GM12878 (cell line): ENCODE results near the gene KASH5. TPM values are rescaled to one million over a fixed set of nuclear protein-coding genes. Genes with fewer than 3 reads are reported as not detected.

Experiments used
- CBFB ChIP-seq: IDR thresholded peaks from 2 replicates; pipeline ENCODE4 v1.6.1; 2016; ENCODE audit warnings: antibody characterized with exemption, low read depth
- CREM ChIP-seq: IDR thresholded peaks from 2 replicates; pipeline ENCODE4 v1.6.1; 2014; ENCODE audit warnings: antibody characterized with exemption, low read depth
- FOXM1 ChIP-seq: IDR thresholded peaks from 2 replicates; pipeline ENCODE4 v1.6.1; 2012; ENCODE audit warnings: low read depth, mild to moderate bottlenecking, inconsistent platforms, low read length, moderate library complexity
- GABPA ChIP-seq: IDR thresholded peaks from 2 replicates; pipeline ENCODE4 v1.6.1; 2014; ENCODE audit warnings: antibody characterized with exemption, low read depth, mild to moderate bottlenecking, inconsistent platforms
- MEF2B ChIP-seq: fragments of 450-650 bp; IDR thresholded peaks from 2 replicates; pipeline ENCODE4 v1.6.1; 2018; ENCODE audit warnings: mild to moderate bottlenecking, moderate library complexity; ENCODE audit not compliant: partially characterized antibody, poor library complexity, severe bottlenecking
- MYB ChIP-seq: fragments of 150-350 bp; IDR thresholded peaks from 2 replicates; pipeline ENCODE4 v1.6.1; 2014; ENCODE audit warnings: mild to moderate bottlenecking, low read depth, low read length, borderline replicate concordance
- NRF1 ChIP-seq: conservative IDR thresholded peaks from 2 replicates; pipeline ENCODE4 v1.6.1; 2011; ENCODE audit warnings: mild to moderate bottlenecking, low read depth, low read length, improper control_type of control experiment
- PAX5 ChIP-seq: IDR thresholded peaks from 2 replicates; pipeline ENCODE4 v1.6.1; 2011; ENCODE audit warnings: low read depth, low read length, borderline replicate concordance
- POLR2AphosphoS5 ChIP-seq: IDR thresholded peaks from 2 replicates; pipeline ENCODE4 v1.6.1; 2011; ENCODE audit warnings: mild to moderate bottlenecking, low read length, inconsistent platforms
- RBBP5 ChIP-seq: fragments of 200-600 bp; sonication (generic); conservative IDR thresholded peaks from 2 replicates; pipeline ENCODE4 v1.6.1; 2016
- SMAD5 ChIP-seq: IDR thresholded peaks from 2 replicates; pipeline ENCODE4 v1.6.1; 2016; ENCODE audit warnings: antibody characterized with exemption, low read depth
- SMARCA5 ChIP-seq: fragments of 450-650 bp; IDR thresholded peaks from 2 replicates; pipeline ENCODE4 v1.6.1; 2017; ENCODE audit warnings: mild to moderate bottlenecking
- SUPT20H ChIP-seq: IDR thresholded peaks from 2 replicates; pipeline ENCODE4 v1.6.1; 2011; ENCODE audit warnings: low read depth, mild to moderate bottlenecking, low read length, moderate library complexity, borderline replicate concordance; ENCODE audit not compliant: control insufficient read depth
- TAF1 ChIP-seq: IDR thresholded peaks from 2 replicates; pipeline ENCODE4 v1.6.1; 2011; ENCODE audit warnings: mild to moderate bottlenecking, low read depth, low read length, borderline replicate concordance
- TBL1XR1 ChIP-seq: IDR thresholded peaks from 2 replicates; pipeline ENCODE4 v1.6.1; 2012; ENCODE audit warnings: low read depth, low read length, improper control_type of control experiment
- YBX1 ChIP-seq: fragments of 450-650 bp; IDR thresholded peaks from 2 replicates; pipeline ENCODE4 v1.6.1; 2016; ENCODE audit warnings: antibody characterized with exemption
- YY1 ChIP-seq: IDR thresholded peaks from 2 replicates; pipeline ENCODE4 v1.6.1; 2011; ENCODE audit warnings: low read depth, mild to moderate bottlenecking, low read length
- ZNF217 ChIP-seq: fragments of 450-650 bp; IDR thresholded peaks from 2 replicates; pipeline ENCODE4 v1.6.1; 2017; ENCODE audit warnings: antibody characterized with exemption, mild to moderate bottlenecking
- ZNF24 ChIP-seq: fragments of 450-650 bp; IDR thresholded peaks from 2 replicates; pipeline ENCODE4 v1.6.1; 2017; ENCODE audit warnings: antibody characterized with exemption, mild to moderate bottlenecking
- polyA plus RNA-seq, 11 experiments: library from polyadenylated mRNA; depleted of rRNA in 4 of 11; unstranded in 6 of 11; stranded (reverse) in 5 of 11; fragments of >200 nt; fragmentation: Nextera tagmentation in 4 of 11; fragmentation: Illumina TruSeq in 1 of 11; extraction: Ambion mirVana in 4 of 11; extraction: Trizol in 1 of 11; gene quantifications; 1 replicate in 1 of 11; 2 replicates in 10 of 11; pipeline versions ENCODE4 v1.2.1 to v1.2.3, GENCODE V29; 2011 to 2016; ENCODE audit warnings: inconsistent platforms in 2 of 11, missing spikeins in 2 of 11, low read depth in 1 of 11
- total RNA-seq, 4 experiments: library from RNA; depleted of rRNA in 3 of 4; stranded (reverse); fragments of >200 nt in 3 of 4; fragmentation: Illumina TruSeq in 1 of 4; extraction: Trizol in 1 of 4; gene quantifications; 2 replicates each; pipeline versions ENCODE4 v1.2.1 to v1.2.3, GENCODE V29; 2013 to 2021
- TF ChIP-seq, protein P1 (sequence below), 3 experiments: IDR thresholded peaks in 2 of 3; conservative IDR thresholded peaks in 1 of 3; 2 replicates each; pipeline ENCODE4 v1.5.1; 2011; ENCODE audit warnings: low read depth in 3 of 3, low read length in 3 of 3, mild to moderate bottlenecking in 3 of 3, control low read depth in 2 of 3, moderate library complexity in 2 of 3, inconsistent platforms in 1 of 3, mixed read lengths in 1 of 3; ENCODE audit not compliant: control insufficient read depth in 2 of 3, insufficient read depth in 1 of 3; ENCODE audit errors: extremely low read depth in 1 of 3
- TF ChIP-seq, protein P2 (sequence below): fragments of 450-650 bp; IDR thresholded peaks from 2 replicates; pipeline ENCODE4 v1.6.1; 2017; ENCODE audit warnings: antibody characterized with exemption, mild to moderate bottlenecking, moderate library complexity
- TF ChIP-seq, protein P3 (sequence below): IDR thresholded peaks from 2 replicates; pipeline ENCODE4 v1.6.1; 2011; ENCODE audit warnings: low read depth, mild to moderate bottlenecking, low read length, moderate library complexity, borderline replicate concordance; ENCODE audit errors: extremely low read depth
- TF ChIP-seq, protein P4 (sequence below): fragments of 150-350 bp; IDR thresholded peaks from 2 replicates; pipeline ENCODE4 v1.6.1; 2016; ENCODE audit warnings: low read depth, low read length

Gene KASH5
- total and polyA plus RNA-seq, 10 of the 15 experiments (the other 5 are each of a cell fraction or from before 2014, with no cell fraction given), result 0.03 to 0.06 (median 0.05) TPM; not detected in 7

DNA sequence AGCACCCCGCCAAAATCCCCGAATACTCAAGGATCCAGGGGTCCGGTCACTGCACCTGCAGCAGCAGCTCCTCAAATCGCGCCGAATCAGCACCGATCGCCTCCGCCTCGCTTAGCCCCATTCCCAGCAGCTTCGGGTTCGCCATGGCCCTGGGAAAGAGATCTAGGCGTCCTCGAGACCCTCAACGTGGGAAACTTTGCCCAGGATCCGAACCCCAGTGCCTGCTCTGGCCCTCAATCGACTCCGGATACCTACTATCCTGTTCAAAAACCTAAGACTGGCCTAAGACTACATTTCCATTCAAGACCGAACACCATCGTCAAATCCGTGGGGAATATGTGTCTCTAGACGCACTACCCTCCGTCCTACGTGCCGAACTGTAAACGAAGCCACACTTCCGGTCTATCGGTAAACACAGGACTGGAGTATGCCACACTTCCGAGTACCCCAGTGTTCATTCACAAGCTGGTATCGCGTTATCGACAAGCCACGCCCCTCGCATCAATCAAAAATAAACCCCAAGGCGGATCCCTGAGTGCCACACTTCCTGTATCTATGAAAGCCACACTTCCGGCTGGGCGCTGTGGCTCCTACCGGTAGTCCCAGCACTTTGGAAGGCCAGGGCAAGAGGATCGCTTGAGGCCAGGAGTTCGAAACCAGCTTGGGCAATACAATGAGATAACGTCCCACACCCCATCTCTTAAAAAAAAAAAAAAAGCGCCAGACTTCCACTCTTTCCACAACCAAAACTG, 63.6 kb downstream of the KASH5 start, which contains the start of gene PIH1D1 (continued):
- TF ChIP-seq GABPA (peak; percentile 96), SUPT20H (no peak), SMARCA5 (peak; percentile 49; the same call in 1 of the 2 replicates), FOXM1 (no peak), ZNF217 (no peak), YY1 (0 out of 2 replicates have a peak, but pooled peaks have one; percentile 24), MEF2B (peak; percentile 94), TBL1XR1 (no peak), NRF1 (no peak), PAX5 (no peak), ZNF24 (no peak), POLR2AphosphoS5 (peak; percentile 83), CBFB (peak; percentile 75; the same call in 1 of the 2 replicates), YBX1 (no peak), MYB (no peak), SMAD5 (peak; percentile 74), CREM (peak; percentile 47; the same call in 1 of the 2 replicates), TAF1 (peak; percentile 55; the same call in 1 of the 2 replicates), RBBP5 (no peak)
- TF ChIP-seq, protein P1, sequence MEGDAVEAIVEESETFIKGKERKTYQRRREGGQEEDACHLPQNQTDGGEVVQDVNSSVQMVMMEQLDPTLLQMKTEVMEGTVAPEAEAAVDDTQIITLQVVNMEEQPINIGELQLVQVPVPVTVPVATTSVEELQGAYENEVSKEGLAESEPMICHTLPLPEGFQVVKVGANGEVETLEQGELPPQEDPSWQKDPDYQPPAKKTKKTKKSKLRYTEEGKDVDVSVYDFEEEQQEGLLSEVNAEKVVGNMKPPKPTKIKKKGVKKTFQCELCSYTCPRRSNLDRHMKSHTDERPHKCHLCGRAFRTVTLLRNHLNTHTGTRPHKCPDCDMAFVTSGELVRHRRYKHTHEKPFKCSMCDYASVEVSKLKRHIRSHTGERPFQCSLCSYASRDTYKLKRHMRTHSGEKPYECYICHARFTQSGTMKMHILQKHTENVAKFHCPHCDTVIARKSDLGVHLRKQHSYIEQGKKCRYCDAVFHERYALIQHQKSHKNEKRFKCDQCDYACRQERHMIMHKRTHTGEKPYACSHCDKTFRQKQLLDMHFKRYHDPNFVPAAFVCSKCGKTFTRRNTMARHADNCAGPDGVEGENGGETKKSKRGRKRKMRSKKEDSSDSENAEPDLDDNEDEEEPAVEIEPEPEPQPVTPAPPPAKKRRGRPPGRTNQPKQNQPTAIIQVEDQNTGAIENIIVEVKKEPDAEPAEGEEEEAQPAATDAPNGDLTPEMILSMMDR (IDR thresholded peaks at IDR 0.05 in 2 of 3, conservative IDR thresholded peaks at IDR 0.05 in 1 of 3; ENCODE audit: control insufficient read depth in 2 of 3, extremely low read depth in 1 of 3, insufficient read depth in 1 of 3, low read depth in 3 of 3, low read length in 3 of 3), result no peak
- TF ChIP-seq, protein P2, sequence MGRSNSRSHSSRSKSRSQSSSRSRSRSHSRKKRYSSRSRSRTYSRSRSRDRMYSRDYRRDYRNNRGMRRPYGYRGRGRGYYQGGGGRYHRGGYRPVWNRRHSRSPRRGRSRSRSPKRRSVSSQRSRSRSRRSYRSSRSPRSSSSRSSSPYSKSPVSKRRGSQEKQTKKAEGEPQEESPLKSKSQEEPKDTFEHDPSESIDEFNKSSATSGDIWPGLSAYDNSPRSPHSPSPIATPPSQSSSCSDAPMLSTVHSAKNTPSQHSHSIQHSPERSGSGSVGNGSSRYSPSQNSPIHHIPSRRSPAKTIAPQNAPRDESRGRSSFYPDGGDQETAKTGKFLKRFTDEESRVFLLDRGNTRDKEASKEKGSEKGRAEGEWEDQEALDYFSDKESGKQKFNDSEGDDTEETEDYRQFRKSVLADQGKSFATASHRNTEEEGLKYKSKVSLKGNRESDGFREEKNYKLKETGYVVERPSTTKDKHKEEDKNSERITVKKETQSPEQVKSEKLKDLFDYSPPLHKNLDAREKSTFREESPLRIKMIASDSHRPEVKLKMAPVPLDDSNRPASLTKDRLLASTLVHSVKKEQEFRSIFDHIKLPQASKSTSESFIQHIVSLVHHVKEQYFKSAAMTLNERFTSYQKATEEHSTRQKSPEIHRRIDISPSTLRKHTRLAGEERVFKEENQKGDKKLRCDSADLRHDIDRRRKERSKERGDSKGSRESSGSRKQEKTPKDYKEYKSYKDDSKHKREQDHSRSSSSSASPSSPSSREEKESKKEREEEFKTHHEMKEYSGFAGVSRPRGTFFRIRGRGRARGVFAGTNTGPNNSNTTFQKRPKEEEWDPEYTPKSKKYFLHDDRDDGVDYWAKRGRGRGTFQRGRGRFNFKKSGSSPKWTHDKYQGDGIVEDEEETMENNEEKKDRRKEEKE, result no peak
- TF ChIP-seq, protein P3, sequence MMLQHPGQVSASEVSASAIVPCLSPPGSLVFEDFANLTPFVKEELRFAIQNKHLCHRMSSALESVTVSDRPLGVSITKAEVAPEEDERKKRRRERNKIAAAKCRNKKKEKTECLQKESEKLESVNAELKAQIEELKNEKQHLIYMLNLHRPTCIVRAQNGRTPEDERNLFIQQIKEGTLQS, result no peak
- TF ChIP-seq, protein P4, sequence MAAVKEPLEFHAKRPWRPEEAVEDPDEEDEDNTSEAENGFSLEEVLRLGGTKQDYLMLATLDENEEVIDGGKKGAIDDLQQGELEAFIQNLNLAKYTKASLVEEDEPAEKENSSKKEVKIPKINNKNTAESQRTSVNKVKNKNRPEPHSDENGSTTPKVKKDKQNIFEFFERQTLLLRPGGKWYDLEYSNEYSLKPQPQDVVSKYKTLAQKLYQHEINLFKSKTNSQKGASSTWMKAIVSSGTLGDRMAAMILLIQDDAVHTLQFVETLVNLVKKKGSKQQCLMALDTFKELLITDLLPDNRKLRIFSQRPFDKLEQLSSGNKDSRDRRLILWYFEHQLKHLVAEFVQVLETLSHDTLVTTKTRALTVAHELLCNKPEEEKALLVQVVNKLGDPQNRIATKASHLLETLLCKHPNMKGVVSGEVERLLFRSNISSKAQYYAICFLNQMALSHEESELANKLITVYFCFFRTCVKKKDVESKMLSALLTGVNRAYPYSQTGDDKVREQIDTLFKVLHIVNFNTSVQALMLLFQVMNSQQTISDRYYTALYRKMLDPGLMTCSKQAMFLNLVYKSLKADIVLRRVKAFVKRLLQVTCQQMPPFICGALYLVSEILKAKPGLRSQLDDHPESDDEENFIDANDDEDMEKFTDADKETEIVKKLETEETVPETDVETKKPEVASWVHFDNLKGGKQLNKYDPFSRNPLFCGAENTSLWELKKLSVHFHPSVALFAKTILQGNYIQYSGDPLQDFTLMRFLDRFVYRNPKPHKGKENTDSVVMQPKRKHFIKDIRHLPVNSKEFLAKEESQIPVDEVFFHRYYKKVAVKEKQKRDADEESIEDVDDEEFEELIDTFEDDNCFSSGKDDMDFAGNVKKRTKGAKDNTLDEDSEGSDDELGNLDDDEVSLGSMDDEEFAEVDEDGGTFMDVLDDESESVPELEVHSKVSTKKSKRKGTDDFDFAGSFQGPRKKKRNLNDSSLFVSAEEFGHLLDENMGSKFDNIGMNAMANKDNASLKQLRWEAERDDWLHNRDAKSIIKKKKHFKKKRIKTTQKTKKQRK, result no peak
